Measurements from ENCODE around the gene PPIA. TPM values are rescaled to one million over a fixed set of nuclear protein-coding genes. Genes with fewer than 3 reads are reported as not detected.
A peak's percentile ranks its signal among the peaks of the same experiment; 100 is the strongest.
"Not testable (repeated sequence)": the region's sequence is repeated elsewhere in the genome, so short reads cannot be mapped to it uniquely, and the experiment has no call there.

Gene PPIA
- polyA plus RNA-seq, 3 donors: 1,614 to 2,276 (median 2,037) TPM

- no peaks in the 10 kb centered on the region for H3K9me3 ChIP-seq (replicated peaks in 1 of 2; ENCODE audit: control insufficient read depth in 1 of 2, insufficient read depth in 1 of 2, low read length in 2 of 2)
- H3K9ac ChIP-seq (ENCODE audit: insufficient read depth, low read length, poor library complexity, severe bottlenecking): no peak overlapping the region
- H3K27ac Mint-ChIP-seq: peak overlapping the region in 2 of 7 donors; percentile 13 to 81
- TF ChIP-seq, protein P1, sequence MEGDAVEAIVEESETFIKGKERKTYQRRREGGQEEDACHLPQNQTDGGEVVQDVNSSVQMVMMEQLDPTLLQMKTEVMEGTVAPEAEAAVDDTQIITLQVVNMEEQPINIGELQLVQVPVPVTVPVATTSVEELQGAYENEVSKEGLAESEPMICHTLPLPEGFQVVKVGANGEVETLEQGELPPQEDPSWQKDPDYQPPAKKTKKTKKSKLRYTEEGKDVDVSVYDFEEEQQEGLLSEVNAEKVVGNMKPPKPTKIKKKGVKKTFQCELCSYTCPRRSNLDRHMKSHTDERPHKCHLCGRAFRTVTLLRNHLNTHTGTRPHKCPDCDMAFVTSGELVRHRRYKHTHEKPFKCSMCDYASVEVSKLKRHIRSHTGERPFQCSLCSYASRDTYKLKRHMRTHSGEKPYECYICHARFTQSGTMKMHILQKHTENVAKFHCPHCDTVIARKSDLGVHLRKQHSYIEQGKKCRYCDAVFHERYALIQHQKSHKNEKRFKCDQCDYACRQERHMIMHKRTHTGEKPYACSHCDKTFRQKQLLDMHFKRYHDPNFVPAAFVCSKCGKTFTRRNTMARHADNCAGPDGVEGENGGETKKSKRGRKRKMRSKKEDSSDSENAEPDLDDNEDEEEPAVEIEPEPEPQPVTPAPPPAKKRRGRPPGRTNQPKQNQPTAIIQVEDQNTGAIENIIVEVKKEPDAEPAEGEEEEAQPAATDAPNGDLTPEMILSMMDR (IDR thresholded peaks at IDR 0.05): no peak
- no peaks in the 10 kb centered on the region for H3K9me3 Mint-ChIP-seq
- intact Hi-C loops (cut with micrococcal nuclease): no loop called here
- no peaks in the 10 kb centered on the region for H4K20me1 ChIP-seq (ENCODE audit: insufficient read depth, low read length)
- peaks cover 0 to 2% (median 0%) of the 10 kb centered on the region in 3 donors for H3K27me3 Mint-ChIP-seq (ENCODE audit: low read depth in 3 of 3)
- no peak overlapping the region for H3K4me2 ChIP-seq (replicated peaks; ENCODE audit: extremely low read depth, low read length, poor library complexity, severe bottlenecking)
- no peak for DNase-seq
- peaks cover 31% of the 10 kb centered on the region for H3K4me1 Mint-ChIP-seq
- H3K79me2 ChIP-seq (ENCODE audit: insufficient read depth, low read length): peaks cover 18% of the 10 kb centered on the region
- H3K36me3 Mint-ChIP-seq: peaks cover 48 to 74% of the 10 kb centered on the region in 2 donors
- H3K4me3 Mint-ChIP-seq: no peak overlapping the region
- no peak overlapping the region for H3K4me3 ChIP-seq (replicated peaks in 1 of 3; ENCODE audit: low read depth in 2 of 3, low read length in 3 of 3)
- H3K36me3 ChIP-seq (replicated peaks in 1 of 2; ENCODE audit: control insufficient read depth in 1 of 2, insufficient read depth in 2 of 2, low read length in 2 of 2): peaks cover 47 to 69% of the 10 kb centered on the region in 2 donors
- H3K4me1 ChIP-seq (ENCODE audit: control insufficient read depth in 1 of 2, insufficient read depth in 2 of 2, low read length in 2 of 2): peaks cover 17 to 18% of the 10 kb centered on the region in 2 donors
- 71% methylated on average over 1 of the region's 3 CpGs for WGBS (ENCODE audit: insufficient coverage)
- no peaks in the 10 kb centered on the region for H3K27me3 ChIP-seq (ENCODE audit: control insufficient read depth in 2 of 2, insufficient read depth in 2 of 2, low read length in 2 of 2)
- no peak overlapping the region for H2AFZ ChIP-seq (ENCODE audit: insufficient read depth, low read depth, low read length, poor library complexity, severe bottlenecking)
- no peak overlapping the region for H3K27ac ChIP-seq (ENCODE audit: low read depth in 1 of 2, low read length in 2 of 2)
These were observed 31.1 kb downstream of the PPIA start for GRCh38 chr7:44827567-44827966.

- no peak for DNase-seq
- no CpG with 5 or more reads among the region's 2 CpGs for WGBS (ENCODE audit: insufficient coverage)
- H3K9me3 Mint-ChIP-seq: no peaks in the 10 kb centered on the region
- intact Hi-C loops (cut with micrococcal nuclease): no loop called here
- H3K27ac Mint-ChIP-seq: peak overlapping the region in 3 of 7 donors; percentile 20 to 54 (median 52)
- no peak overlapping the region for H3K27ac ChIP-seq (ENCODE audit: low read depth in 1 of 2, low read length in 2 of 2)
- peaks cover 43% of the 10 kb centered on the region for H4K20me1 ChIP-seq (ENCODE audit: insufficient read depth, low read length)
- no peaks in the 10 kb centered on the region for H3K27me3 Mint-ChIP-seq (ENCODE audit: low read depth in 3 of 3)
- peaks cover 22% of the 10 kb centered on the region for H3K4me1 Mint-ChIP-seq
- no peak overlapping the region for H3K9ac ChIP-seq (ENCODE audit: insufficient read depth, low read length, poor library complexity, severe bottlenecking)
- H3K79me2 ChIP-seq (ENCODE audit: insufficient read depth, low read length): peaks cover 100% of the 10 kb centered on the region
- H3K9me3 ChIP-seq (replicated peaks in 1 of 2; ENCODE audit: control insufficient read depth in 1 of 2, insufficient read depth in 1 of 2, low read length in 2 of 2): no peaks in the 10 kb centered on the region
- TF ChIP-seq, protein P1 (IDR thresholded peaks at IDR 0.05): no peak
- H3K4me3 ChIP-seq (replicated peaks in 1 of 3; ENCODE audit: low read depth in 2 of 3, low read length in 3 of 3): no peak overlapping the region
- no peak overlapping the region for H3K4me2 ChIP-seq (replicated peaks; ENCODE audit: extremely low read depth, low read length, poor library complexity, severe bottlenecking)
- H3K36me3 Mint-ChIP-seq: peaks cover 45 to 66% of the 10 kb centered on the region in 2 donors
- H3K4me1 ChIP-seq (ENCODE audit: control insufficient read depth in 1 of 2, insufficient read depth in 2 of 2, low read length in 2 of 2): peaks cover 22% of the 10 kb centered on the region in 2 donors
- H3K4me3 Mint-ChIP-seq: no peak overlapping the region
- no peak overlapping the region for H2AFZ ChIP-seq (ENCODE audit: insufficient read depth, low read depth, low read length, poor library complexity, severe bottlenecking)
- H3K27me3 ChIP-seq (ENCODE audit: control insufficient read depth in 2 of 2, insufficient read depth in 2 of 2, low read length in 2 of 2): no peaks in the 10 kb centered on the region
- H3K36me3 ChIP-seq (replicated peaks in 1 of 2; ENCODE audit: control insufficient read depth in 1 of 2, insufficient read depth in 2 of 2, low read length in 2 of 2): peaks cover 38 to 64% of the 10 kb centered on the region in 2 donors
These were observed 42.3 kb downstream of the PPIA start for GRCh38 chr7:44838751-44839150.

GRCh38 chr7:44842675-44843074, 46.2 kb downstream of the PPIA start:
- not testable (repeated sequence) for H3K27me3 ChIP-seq (ENCODE audit: control insufficient read depth in 2 of 2, insufficient read depth in 2 of 2, low read length in 2 of 2)

More at GRCh38 chr7:44842675-44843074, 46.2 kb downstream of the PPIA start:
- H3K36me3 ChIP-seq (replicated peaks in 1 of 2; ENCODE audit: control insufficient read depth in 1 of 2, insufficient read depth in 2 of 2, low read length in 2 of 2): peaks cover 18 to 26% of the 10 kb centered on the region in 2 donors
- H4K20me1 ChIP-seq (ENCODE audit: insufficient read depth, low read length): peaks cover 64% of the 10 kb centered on the region
- peaks cover 25 to 35% of the 10 kb centered on the region in 2 donors for H3K36me3 Mint-ChIP-seq
- H3K4me1 ChIP-seq (ENCODE audit: control insufficient read depth in 1 of 2, insufficient read depth in 2 of 2, low read length in 2 of 2): peaks cover 38 to 54% of the 10 kb centered on the region in 2 donors
- H3K79me2 ChIP-seq (ENCODE audit: insufficient read depth, low read length): peaks cover 100% of the 10 kb centered on the region
- peak overlapping the region; percentile 78 to 93 (median 88) for H3K27ac Mint-ChIP-seq
- H3K27ac ChIP-seq (ENCODE audit: low read depth in 1 of 2, low read length in 2 of 2): peak overlapping the region in 1 of 2 donors; percentile 81
- H3K4me3 Mint-ChIP-seq; H3K9me3 Mint-ChIP-seq; H3K4me3 ChIP-seq (replicated peaks in 1 of 3; ENCODE audit: low read depth in 2 of 3, low read length in 3 of 3); H2AFZ ChIP-seq (ENCODE audit: insufficient read depth, low read depth, low read length, poor library complexity, severe bottlenecking); H3K27me3 Mint-ChIP-seq (ENCODE audit: low read depth in 3 of 3); H3K9ac ChIP-seq (ENCODE audit: insufficient read depth, low read length, poor library complexity, severe bottlenecking); DNase-seq; H3K4me2 ChIP-seq (replicated peaks; ENCODE audit: extremely low read depth, low read length, poor library complexity, severe bottlenecking); H3K9me3 ChIP-seq (replicated peaks in 1 of 2; ENCODE audit: control insufficient read depth in 1 of 2, insufficient read depth in 1 of 2, low read length in 2 of 2): not testable (repeated sequence)
- 91% methylated on average over 4 of the region's 8 CpGs for WGBS (ENCODE audit: insufficient coverage)
- H3K4me1 Mint-ChIP-seq: peaks cover 47% of the 10 kb centered on the region
- intact Hi-C loops (cut with micrococcal nuclease): loop anchor here (5.0 to 10.0 kb wide), 5 partner anchors 45 to 798 kb away; partner anchors contain the start of genes DBNL (in 1 of the 2) and PPIA (in 1 of the 2)
